Pancreas (tissue), 10 donors: ENCODE measurements around the gene NDST1. TPM values are rescaled to one million over a fixed set of nuclear protein-coding genes. Genes with fewer than 3 reads are reported as not detected.

Experiments
- ATAC-seq, 4 donors: fragments of 200-7000 bp; cut with Tn5 transposase; one replicate each; pipeline versions ENCODE4 v1.8.0 to v1.9.1; 2020; ENCODE audit warnings: mild to moderate bottlenecking in 4 of 4, moderate library complexity in 4 of 4
- DNase-seq, 6 donors: peaks; one replicate each; pipeline ENCODE4 v3.0.0-alpha.2; 2020
- FAIRE-seq: peaks from 2 replicates; lab custom pipeline; 2012; peaks lifted over from hg19 to GRCh38; lab: Jason Lieb, UNC
- H3K27ac ChIP-seq, 4 donors: fragments of 200-600 bp; sonication (generic); 1 replicate in 3 of 4; 2 replicates in 1 of 4; pipeline versions ENCODE4 v1.5.0 to v1.8.0; 2020
- H3K27me3 ChIP-seq, 4 donors: fragments of 200-600 bp; one replicate each; pipeline ENCODE4 v1.8.0; 2021
- H3K36me3 ChIP-seq, 3 donors: fragments of 200-600 bp; sonication (generic) in 1 of 3; one replicate each; pipeline versions ENCODE4 v1.5.0 to v1.8.0; 2020 to 2021
- H3K4me1 ChIP-seq, 3 donors: fragments of 200-600 bp; one replicate each; pipeline ENCODE4 v1.8.0; 2021
- H3K4me3 ChIP-seq, 4 donors: fragments of 200-600 bp; sonication (generic) in 2 of 4; one replicate each; pipeline versions ENCODE4 v1.5.0 to v1.8.0; 2020 to 2021
- H3K9me3 ChIP-seq, 4 donors: fragments of 200-600 bp; one replicate each; pipeline ENCODE4 v1.8.0; 2021
- WGBS, 2 donors: extraction: QIAGEN DNeasy Blood & Tissue Kit; methylation state at CpG; one replicate each; pipeline ENCODE4 v1.1.7; 2013; 5-methylcytosine and 5-hydroxymethylcytosine counted together
- intact Hi-C, 3 donors: fragments of 100-400 bp; cut with DNase I; formaldehyde crosslinking; loops; one replicate each; pipeline versions ENCODE4 v1.11.1 to v1.14.2; 2022
- polyA plus RNA-seq, 2 donors: library from polyadenylated mRNA; stranded (reverse); fragments of 200-250 nt; gene quantifications; one replicate each; pipeline ENCODE4 v1.2.3, GENCODE V29; 2013
- total RNA-seq, 6 donors: library from RNA; stranded (reverse); fragmentation: NEBNext Ultra II Directional in 4 of 6; extraction: Animal tissue kit (Norgen Biotek cat#: 25700) in 4 of 6; gene quantifications; one replicate each; pipeline versions ENCODE4 v1.2.1 to v1.2.4, GENCODE V29; 2021 to 2023
- TF ChIP-seq, protein P1 (sequence below), 4 donors: fragments of 200-600 bp; sonication (generic) in 3 of 4; IDR thresholded peaks; one replicate each; pipeline versions ENCODE4 v1.5.0 to v1.8.0; 2021; ENCODE audit warnings: antibody characterized with exemption in 4 of 4
- donor health status: healthy with polysubstance abuse.
- donor health status: DM: no; HTN: no; CAD: no; lungs with moderate emphysema.
- donor health status: DM: no; HTN: no; CAD: no.
- donor health status: control.
- donor health status: control.
- donor health status: Bipolar disorder and iron deficiency.
- donor health status: DM: yes; HTN: yes; CAD: no.
- donor health status: DM: no; HTN: no; CAD: no.
- donor health status: DM: no; HTN: no; CAD: no.
- donor health status: DM: yes; HTN: yes; CAD: no.

The NDST1 gene
- total and polyA plus RNA-seq, 8 donors, result 9.9 to 57.2 (median 39.8) TPM

DNA sequence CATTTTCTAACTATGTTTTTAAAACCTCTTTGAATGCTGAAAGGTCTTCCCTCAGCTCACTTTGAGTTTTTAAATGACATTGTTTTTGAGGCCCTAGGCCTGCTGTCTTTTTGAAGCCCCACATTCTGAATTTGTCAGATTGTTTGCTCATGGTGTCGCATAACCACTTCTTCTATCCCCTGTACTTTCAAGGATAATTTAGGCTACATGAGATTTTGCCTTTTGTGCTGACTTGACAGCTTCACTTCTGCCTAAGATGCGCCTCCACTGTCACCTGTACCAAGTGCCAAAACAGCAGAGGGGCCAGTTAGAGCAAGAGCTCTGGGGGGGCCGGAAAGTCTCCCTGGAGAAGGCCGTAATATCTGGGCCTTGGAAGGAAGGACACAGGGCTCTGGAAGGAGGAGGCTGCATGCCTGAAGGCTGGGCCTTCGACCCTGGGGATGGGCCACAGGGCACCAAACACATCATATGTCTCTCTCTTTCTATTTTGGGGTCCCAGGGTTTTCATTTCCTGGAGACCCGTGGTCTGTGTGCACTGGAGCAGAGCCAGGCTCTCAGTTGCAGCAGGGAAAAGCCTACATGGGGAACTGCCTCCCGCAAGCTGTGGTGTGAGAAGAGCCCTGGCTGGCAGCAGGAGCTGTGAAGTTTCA, 49.1 kb downstream of the NDST1 start:
- Histone ChIP-seq H3K27me3 (no peaks in the 10 kb centered on the region), H3K4me3 (no peak overlapping the region), H3K4me1 (no peaks in the 10 kb centered on the region), H3K9me3 (no peaks in the 10 kb centered on the region), H3K27ac (no peak overlapping the region), H3K36me3 (peaks cover 0 to 33% (median 24%) of the 10 kb centered on the region in 3 donors)
- DNase-seq, result no peak
- TF ChIP-seq, protein P1, sequence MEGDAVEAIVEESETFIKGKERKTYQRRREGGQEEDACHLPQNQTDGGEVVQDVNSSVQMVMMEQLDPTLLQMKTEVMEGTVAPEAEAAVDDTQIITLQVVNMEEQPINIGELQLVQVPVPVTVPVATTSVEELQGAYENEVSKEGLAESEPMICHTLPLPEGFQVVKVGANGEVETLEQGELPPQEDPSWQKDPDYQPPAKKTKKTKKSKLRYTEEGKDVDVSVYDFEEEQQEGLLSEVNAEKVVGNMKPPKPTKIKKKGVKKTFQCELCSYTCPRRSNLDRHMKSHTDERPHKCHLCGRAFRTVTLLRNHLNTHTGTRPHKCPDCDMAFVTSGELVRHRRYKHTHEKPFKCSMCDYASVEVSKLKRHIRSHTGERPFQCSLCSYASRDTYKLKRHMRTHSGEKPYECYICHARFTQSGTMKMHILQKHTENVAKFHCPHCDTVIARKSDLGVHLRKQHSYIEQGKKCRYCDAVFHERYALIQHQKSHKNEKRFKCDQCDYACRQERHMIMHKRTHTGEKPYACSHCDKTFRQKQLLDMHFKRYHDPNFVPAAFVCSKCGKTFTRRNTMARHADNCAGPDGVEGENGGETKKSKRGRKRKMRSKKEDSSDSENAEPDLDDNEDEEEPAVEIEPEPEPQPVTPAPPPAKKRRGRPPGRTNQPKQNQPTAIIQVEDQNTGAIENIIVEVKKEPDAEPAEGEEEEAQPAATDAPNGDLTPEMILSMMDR (IDR thresholded peaks at IDR 0.05), result no peak
- FAIRE-seq, result no peak
- no peak for ATAC-seq
- intact Hi-C loops, result no loop called here
- WGBS, 2 donors, result 76 to 82% methylated on average over 7 of the region's 7 CpGs

GRCh38 chr5:150557509-150557872, 49.6 kb downstream of the NDST1 start:
- Histone ChIP-seq H3K4me3 (no peak overlapping the region), H3K9me3 (no peaks in the 10 kb centered on the region), H3K27ac (no peak overlapping the region), H3K36me3 (peaks cover 0 to 32% (median 19%) of the 10 kb centered on the region in 3 donors), H3K27me3 (no peaks in the 10 kb centered on the region), H3K4me1 (no peaks in the 10 kb centered on the region)
- intact Hi-C loops, result no loop called here
- DNase-seq, result no peak
- TF ChIP-seq, protein P1 (IDR thresholded peaks at IDR 0.05), result no peak
- no peak for FAIRE-seq
- WGBS, 2 donors, result 47 to 48% methylated on average over 6 of the region's 6 CpGs
- no peak for ATAC-seq

- Histone ChIP-seq H3K4me1 (no peaks in the 10 kb centered on the region), H3K36me3 (peaks cover 0 to 27% (median 17%) of the 10 kb centered on the region in 3 donors), H3K27me3 (no peaks in the 10 kb centered on the region), H3K4me3 (no peak overlapping the region), H3K9me3 (no peaks in the 10 kb centered on the region), H3K27ac (no peak overlapping the region)
- ATAC-seq, result no peak
- WGBS, 2 donors, result 76 to 85% methylated on average over 12 of the region's 12 CpGs
- DNase-seq, result no peak
- no peak for FAIRE-seq
- intact Hi-C loops, result no loop called here
- TF ChIP-seq, protein P1 (IDR thresholded peaks at IDR 0.05), result no peak
Measured at GRCh38 chr5:150558088-150558621, 50.2 kb downstream of the NDST1 start.

DNA sequence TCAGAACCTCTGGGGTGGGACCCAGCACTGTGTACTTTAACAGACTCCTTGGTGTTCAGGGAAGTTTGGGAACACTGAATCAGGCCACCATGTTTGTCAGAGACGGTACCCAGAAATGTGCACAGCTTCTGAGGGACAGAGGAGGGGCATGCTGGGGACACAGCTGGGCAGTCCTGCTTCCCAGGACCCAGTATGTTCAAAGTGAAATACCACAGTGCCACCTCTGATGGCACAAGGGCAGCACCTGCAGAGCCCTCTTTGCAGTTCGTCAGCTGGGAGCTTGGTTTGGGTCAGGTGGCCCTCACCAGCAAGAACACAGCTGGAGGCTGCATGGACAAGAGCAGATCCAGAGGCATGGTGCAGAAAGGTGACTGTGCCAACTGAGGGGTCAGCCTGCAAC, 51.2 kb downstream of the NDST1 start:
- Histone ChIP-seq H3K4me1 (no peaks in the 10 kb centered on the region), H3K36me3 (peaks cover 0 to 18% (median 8%) of the 10 kb centered on the region in 3 donors), H3K27ac (no peak overlapping the region), H3K27me3 (no peaks in the 10 kb centered on the region), H3K9me3 (no peaks in the 10 kb centered on the region), H3K4me3 (no peak overlapping the region)
- intact Hi-C loops, result no loop called here
- FAIRE-seq (no peak), ATAC-seq (peak in 2 of 4 donors; percentile 14 to 20), DNase-seq (no peak)
- TF ChIP-seq, protein P1 (IDR thresholded peaks at IDR 0.05), result no peak
- WGBS, 2 donors, result 46 to 58% methylated on average over 2 of the region's 2 CpGs

GRCh38 chr5:150559701-150560100, 51.8 kb downstream of the NDST1 start:
- intact Hi-C loops, result loop anchor here in 2 of 3 donors (5.0 to 10.0 kb wide), 3 partner anchors 98 to 288 kb away; partner anchors contain the start of gene IRGM (in 2 of the 2)
- Histone ChIP-seq H3K4me3 (no peak overlapping the region), H3K9me3 (no peaks in the 10 kb centered on the region), H3K27me3 (no peaks in the 10 kb centered on the region), H3K27ac (no peak overlapping the region), H3K36me3 (peaks cover 0 to 17% (median 8%) of the 10 kb centered on the region in 3 donors), H3K4me1 (no peaks in the 10 kb centered on the region)
- FAIRE-seq, result no peak
- no peak for DNase-seq
- WGBS, 2 donors, result 24 to 26% methylated on average over 4 of the region's 4 CpGs
- TF ChIP-seq, protein P1 (IDR thresholded peaks at IDR 0.05), result no peak
- ATAC-seq, result peak in 2 of 4 donors; percentile 2 to 3
